HepG2 (cell line): ENCODE data around the gene PIK3CB. TPM values are rescaled to one million over a fixed set of nuclear protein-coding genes. Genes with fewer than 3 reads are reported as not detected.
A peak's percentile ranks its signal among the peaks of the same experiment; 100 is the strongest.

Experiments
- ATAC-seq: fragments of 200-7000 bp; cut with Tn5 transposase; 3 replicates; pipeline ENCODE4 v1.9.1; 2020; ENCODE audit warnings: mild to moderate bottlenecking, moderate library complexity
- BruUV-seq: library from RNA; stranded (reverse); fragments of 400-500 nt; replicated peaks from 2 replicates; lab custom pipeline; 2021; lab: Mats Ljungman, UMichigan
- CTCF ChIA-PET: fragments of 300-600 bp; formaldehyde crosslinking; extraction: SDS; loops from one replicate; lab custom pipeline; 2021; ENCODE audit warnings: low total read pairs, inconsistent platforms, low intra/inter-chr PET ratio; lab: Yijun Ruan, JAX
- POLR2A ChIA-PET: fragments of 350-600 bp; sonication (Branson Sonifier 250); formaldehyde crosslinking; loops from one replicate; lab custom pipeline; 2020; ENCODE audit warnings: antibody characterized with exemption, inconsistent platforms; lab: Yijun Ruan, JAX
- DNase-seq: peaks from one replicate; pipeline ENCODE4 v3.0.0-alpha.2; 2015; ENCODE audit warnings: low spot score
- FAIRE-seq: peaks from 3 replicates; lab custom pipeline; 2011; peaks lifted over from hg19 to GRCh38; lab: Jason Lieb, UNC
- H2AFZ ChIP-seq: one replicate; pipeline ENCODE4 v1.6.1; 2011; ENCODE audit warnings: low read length, inconsistent platforms
- H3K27ac ChIP-seq: fragments of 300-600 bp; 3 replicates; pipeline ENCODE4 v1.8.0; 2011; ENCODE audit warnings: mixed run types, mild to moderate bottlenecking, mixed read lengths, low read length, inconsistent platforms; ENCODE audit not compliant: insufficient read depth; ENCODE audit errors: extremely low read length
- H3K27me3 ChIP-seq, 2 experiments: fragments of 200-600 bp in 1 of 2; 2 replicates in 1 of 2; 3 replicates in 1 of 2; pipeline versions ENCODE4 v1.6.0 to v1.8.0; 2011; ENCODE audit warnings: low read length in 2 of 2, mild to moderate bottlenecking in 2 of 2, moderate library complexity in 2 of 2, inconsistent platforms in 1 of 2; ENCODE audit not compliant: insufficient read depth in 2 of 2, control insufficient read depth in 1 of 2
- H3K36me3 ChIP-seq, 2 experiments: fragments of 200-600 bp in 1 of 2; replicated peaks in 1 of 2; 2 replicates in 1 of 2; 3 replicates in 1 of 2; pipeline versions ENCODE4 v1.5.1 to v1.8.0; 2011; ENCODE audit warnings: low read length in 2 of 2, inconsistent platforms in 1 of 2; ENCODE audit not compliant: insufficient read depth in 2 of 2, control insufficient read depth in 1 of 2
- H3K4me1 ChIP-seq: 2 replicates; pipeline ENCODE4 v1.5.1; 2012; ENCODE audit warnings: low read length, inconsistent platforms; ENCODE audit not compliant: insufficient read depth
- H3K4me2 ChIP-seq: 2 replicates; pipeline ENCODE4 v1.6.0; 2011; ENCODE audit warnings: low read depth, low read length, inconsistent platforms
- H3K4me3 ChIP-seq, 3 experiments: fragments of 200-600 bp in 1 of 3; sonication (generic), shearing (Covaris generic) in 1 of 3; replicated peaks in 1 of 3; 2 replicates each; pipeline ENCODE4 v1.5.1; 2011 to 2016; ENCODE audit warnings: low read length in 3 of 3, inconsistent platforms in 2 of 3, low read depth in 2 of 3, mild to moderate bottlenecking in 2 of 3, control low read depth in 1 of 3, mixed read lengths in 1 of 3; ENCODE audit not compliant: insufficient read depth in 1 of 3
- H3K79me2 ChIP-seq: one replicate; pipeline ENCODE4 v1.6.1; 2011; ENCODE audit warnings: low read length, inconsistent platforms; ENCODE audit not compliant: insufficient read depth
- H3K9ac ChIP-seq: 2 replicates; pipeline ENCODE4 v1.6.0; 2011; ENCODE audit warnings: mild to moderate bottlenecking, low read depth, low read length, inconsistent platforms; ENCODE audit not compliant: insufficient read depth
- H3K9me3 ChIP-seq: 2 replicates; pipeline ENCODE4 v1.5.1; 2012; ENCODE audit warnings: mild to moderate bottlenecking, low read length
- H4K20me1 ChIP-seq: 2 replicates; pipeline ENCODE4 v1.6.0; 2011; ENCODE audit warnings: inconsistent platforms, mild to moderate bottlenecking, low read length, moderate library complexity; ENCODE audit not compliant: insufficient read depth
- ARID2 ChIP-seq: sonication (generic); formaldehyde crosslinking; IDR thresholded peaks from 2 replicates; pipeline ENCODE4 v1.8.1; 2022; ENCODE audit warnings: mild to moderate bottlenecking, missing genetic modification reagents, borderline replicate concordance
- ETV5 ChIP-seq: IDR thresholded peaks from 2 replicates; pipeline ENCODE4 v1.6.1; 2018; ENCODE audit warnings: missing biosample characterization, missing genetic modification reagents, inconsistent platforms, borderline replicate concordance
- GATA4 ChIP-seq: sonication (generic); IDR thresholded peaks from 2 replicates; pipeline ENCODE4 v1.6.1; 2016; ENCODE audit warnings: antibody characterized with exemption, low read depth, borderline replicate concordance
- HOXA9 ChIP-seq: sonication (generic); formaldehyde crosslinking; IDR thresholded peaks from 2 replicates; pipeline ENCODE4 v1.8.1; 2022; ENCODE audit warnings: missing genetic modification reagents, mild to moderate bottlenecking, moderate library complexity, borderline replicate concordance
- IRX3 ChIP-seq: sonication (generic); formaldehyde crosslinking; IDR thresholded peaks from 2 replicates; pipeline ENCODE4 v1.8.1; 2023; ENCODE audit warnings: mild to moderate bottlenecking, low read depth, missing genetic modification reagents, borderline replicate concordance
- KDM1A ChIP-seq: IDR thresholded peaks from 2 replicates; pipeline ENCODE4 v1.6.1; 2016; ENCODE audit warnings: missing compliant biosample characterization
- KLF6 ChIP-seq: IDR thresholded peaks from 2 replicates; pipeline ENCODE4 v1.8.0; 2016; ENCODE audit warnings: missing biosample characterization, missing genetic modification reagents
- NFKBIZ ChIP-seq: IDR thresholded peaks from 2 replicates; pipeline ENCODE4 v1.6.1; 2018; ENCODE audit warnings: missing genetic modification reagents, missing compliant biosample characterization
- NFYC ChIP-seq: IDR thresholded peaks from 2 replicates; pipeline ENCODE4 v1.6.1; 2016; ENCODE audit warnings: missing genetic modification reagents, missing compliant biosample characterization
- TEAD2 ChIP-seq: sonication (generic); formaldehyde crosslinking; IDR thresholded peaks from 2 replicates; pipeline ENCODE4 v1.9.0; 2021; ENCODE audit warnings: missing genetic modification reagents
- ZBTB43 ChIP-seq: sonication (generic); formaldehyde crosslinking; conservative IDR thresholded peaks from 2 replicates; pipeline ENCODE4 v1.4.0; 2020; ENCODE audit warnings: missing genetic modification reagents
- ZNF207 ChIP-seq: fragments of 450-650 bp; IDR thresholded peaks from 2 replicates; pipeline ENCODE4 v1.6.1; 2016; ENCODE audit warnings: antibody characterized with exemption, borderline replicate concordance
- ZNF282 ChIP-seq: fragments of 450-650 bp; IDR thresholded peaks from 2 replicates; pipeline ENCODE4 v1.6.1; 2018; ENCODE audit not compliant: partially characterized antibody
- ZNF543 ChIP-seq: sonication (generic); formaldehyde crosslinking; IDR thresholded peaks from 2 replicates; pipeline ENCODE4 v1.4.0; 2020; ENCODE audit warnings: mild to moderate bottlenecking, missing genetic modification reagents
- ZNF607 ChIP-seq: sonication (generic); formaldehyde crosslinking; IDR thresholded peaks from 2 replicates; pipeline ENCODE4 v1.5.1; 2020; ENCODE audit warnings: missing genetic modification reagents, mild to moderate bottlenecking, borderline replicate concordance
- ZNF709 ChIP-seq: sonication (generic); formaldehyde crosslinking; IDR thresholded peaks from 2 replicates; pipeline ENCODE4 v1.5.0; 2020; ENCODE audit warnings: mild to moderate bottlenecking, missing genetic modification reagents
- ZNF768 ChIP-seq: sonication (generic); formaldehyde crosslinking; IDR thresholded peaks from 2 replicates; pipeline ENCODE4 v1.4.0; 2020; ENCODE audit warnings: missing genetic modification reagents
- WGBS: methylation state at CpG from one replicate; pipeline ENCODE4 v1.1.6; 2017; ENCODE audit warnings: low lambda C conversion rate; 5-methylcytosine and 5-hydroxymethylcytosine counted together
- in situ Hi-C: cut with HindIII; loops from 2 replicates; pipeline ENCODE4 v1.10.0; 2017; ENCODE audit warnings: low pct_unique_long_range_greater_than_20kb; ENCODE audit not compliant: extremely low pct_ligation_motif_present
- intact Hi-C: fragments of 100-400 bp; cut with micrococcal nuclease; formaldehyde crosslinking; loops from one replicate; pipeline ENCODE4 v1.10.0; 2022; ENCODE audit not compliant: unreplicated experiment
- polyA plus RNA-seq, 8 experiments: library from polyadenylated mRNA; depleted of rRNA in 3 of 8; stranded (reverse) in 7 of 8; unstranded in 1 of 8; fragments of >200 nt; fragmentation: Illumina TruSeq in 4 of 8; extraction: Trizol in 4 of 8; gene quantifications; 2 replicates each; pipeline versions ENCODE4 v1.2.1 to v1.2.3, GENCODE V29; 2011 to 2016; ENCODE audit warnings: low read depth in 4 of 8, missing spikeins in 1 of 8, mixed read lengths in 1 of 8; ENCODE audit not compliant: insufficient read depth in 1 of 8
- total RNA-seq, 5 experiments: library from RNA; depleted of rRNA; stranded (reverse); fragments of >200 nt; fragmentation: Illumina TruSeq; extraction: Trizol; gene quantifications; 2 replicates each; pipeline ENCODE4 v1.2.3, GENCODE V29; 2016; ENCODE audit warnings: low read depth in 1 of 5
- TF ChIP-seq, protein P1 (sequence below): sonication (generic); formaldehyde crosslinking; IDR thresholded peaks from 2 replicates; pipeline ENCODE4 v1.4.0; 2020; ENCODE audit warnings: mild to moderate bottlenecking, missing genetic modification reagents
- TF ChIP-seq, protein P2 (sequence below): sonication (generic); formaldehyde crosslinking; IDR thresholded peaks from 2 replicates; pipeline ENCODE4 v1.4.0; 2020; ENCODE audit warnings: mild to moderate bottlenecking, missing genetic modification reagents, borderline replicate concordance

Gene PIK3CB
- total and polyA plus RNA-seq, 2 of the 13 experiments (the other 11 are each of a cell fraction or from before 2014, with no cell fraction given) = 6.6 to 18.7 TPM

DNA sequence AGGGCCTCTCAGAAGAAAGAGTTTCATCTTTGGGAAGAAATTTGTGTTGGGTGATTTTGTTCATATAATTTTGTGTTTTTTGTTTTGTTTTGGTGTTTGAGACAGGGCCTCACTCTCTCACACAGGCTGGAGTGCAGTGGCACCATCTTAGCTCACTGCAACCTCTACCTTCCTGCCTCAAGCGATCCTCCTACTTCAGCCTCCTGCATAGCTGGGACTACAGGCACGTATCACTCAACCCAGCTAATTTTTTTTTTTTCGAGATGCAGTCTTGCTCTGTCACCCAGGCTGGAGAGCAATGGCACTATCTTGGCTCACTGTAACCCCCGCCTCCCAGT, 29.0 kb upstream of the PIK3CB start (continued):
- no peak for TF ChIP-seq ZNF543
- no peak for TF ChIP-seq ZNF282

- CTCF ChIA-PET = interaction anchor here (0.8 kb wide), 1 partner anchor 28 kb away, joined by 3 read pairs; the partner anchor contains the start of gene PIK3CB
- DNase-seq (peak; percentile 97), FAIRE-seq (peak; percentile 99), ATAC-seq (peak; percentile 95)
- H3K9me3 ChIP-seq = no peaks in the 10 kb centered on the region
- under 1% methylated on average over 8 of the region's 11 CpGs for WGBS
- no peaks in the 10 kb centered on the region for H3K36me3 ChIP-seq
- H3K27me3 ChIP-seq = no peaks in the 10 kb centered on the region
- peaks cover 72% of the 10 kb centered on the region for H3K4me1 ChIP-seq
- peak overlapping the region; percentile 49 for H2AFZ ChIP-seq
- in situ Hi-C loops = no loop called here
- no peaks in the 10 kb centered on the region for H3K79me2 ChIP-seq
- H3K27ac ChIP-seq = peak overlapping the region; percentile 93
- H3K4me3 ChIP-seq = peak overlapping the region; percentile 6 to 45 (median 11); a peak in 3 of 6 replicates
- H3K9ac ChIP-seq = peak overlapping the region; percentile 72
- intact Hi-C loops = loop anchor here (1.0 to 2.0 kb wide), 3 partner anchors 14 to 52 kb away; partner anchors contain the start of gene PIK3CB
- H3K4me2 ChIP-seq = peak overlapping the region; percentile 89
- POLR2A ChIA-PET = interaction anchor here (0.8 to 5.8 kb wide), 29 partner anchors 10 to 384 kb away, joined by 3 to 82 read pairs (median 6); partner anchors contain the start of genes CEP70, FAIM and PIK3CB
- no peaks in the 10 kb centered on the region for H4K20me1 ChIP-seq
- BruUV-seq = no TSS peak
- TF ChIP-seq HOXA9 (CRISPR knock-in tag) (no peak), GATA4 (peak; percentile 60; the same call in 1 of the 2 replicates), NFYC (peak; percentile 9; the same call in 1 of the 2 replicates), ZNF607 (CRISPR knock-in tag) (peak; percentile 82; the same call in 1 of the 2 replicates), ZNF207 (no peak), KDM1A (CRISPR knock-in tag) (peak; percentile 59; the same call in 1 of the 2 replicates), ZNF709 (CRISPR knock-in tag) (no peak), KLF6 (CRISPR knock-in tag) (no peak; the same call in 1 of the 2 replicates), ZBTB43 (0 out of 2 replicates have a peak, but pooled peaks have one; percentile 37), NFKBIZ (CRISPR knock-in tag) (no peak), ZNF768 (no peak), IRX3 (CRISPR knock-in tag) (no peak), ZNF543 (no peak), ETV5 (CRISPR knock-in tag) (peak; percentile 76), ARID2 (CRISPR knock-in tag) (no peak), TEAD2 (no peak)
- TF ChIP-seq, protein P1, sequence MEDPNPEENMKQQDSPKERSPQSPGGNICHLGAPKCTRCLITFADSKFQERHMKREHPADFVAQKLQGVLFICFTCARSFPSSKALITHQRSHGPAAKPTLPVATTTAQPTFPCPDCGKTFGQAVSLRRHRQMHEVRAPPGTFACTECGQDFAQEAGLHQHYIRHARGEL (CRISPR knock-in tag) = no peak
- TF ChIP-seq, protein P2, sequence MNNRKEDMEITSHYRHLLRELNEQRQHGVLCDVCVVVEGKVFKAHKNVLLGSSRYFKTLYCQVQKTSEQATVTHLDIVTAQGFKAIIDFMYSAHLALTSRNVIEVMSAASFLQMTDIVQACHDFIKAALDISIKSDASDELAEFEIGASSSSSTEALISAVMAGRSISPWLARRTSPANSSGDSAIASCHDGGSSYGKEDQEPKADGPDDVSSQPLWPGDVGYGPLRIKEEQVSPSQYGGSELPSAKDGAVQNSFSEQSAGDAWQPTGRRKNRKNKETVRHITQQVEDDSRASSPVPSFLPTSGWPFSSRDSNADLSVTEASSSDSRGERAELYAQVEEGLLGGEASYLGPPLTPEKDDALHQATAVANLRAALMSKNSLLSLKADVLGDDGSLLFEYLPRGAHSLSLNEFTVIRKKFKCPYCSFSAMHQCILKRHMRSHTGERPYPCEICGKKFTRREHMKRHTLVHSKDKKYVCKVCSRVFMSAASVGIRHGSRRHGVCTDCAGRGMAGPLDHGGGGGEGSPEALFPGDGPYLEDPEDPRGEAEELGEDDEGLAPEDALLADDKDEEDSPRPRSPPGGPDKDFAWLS = no peak
These were observed 28.4 kb upstream of the PIK3CB start for GRCh38 chr3:138862924-138863775.
